ENCODE data around the gene SDK2.

DNA sequence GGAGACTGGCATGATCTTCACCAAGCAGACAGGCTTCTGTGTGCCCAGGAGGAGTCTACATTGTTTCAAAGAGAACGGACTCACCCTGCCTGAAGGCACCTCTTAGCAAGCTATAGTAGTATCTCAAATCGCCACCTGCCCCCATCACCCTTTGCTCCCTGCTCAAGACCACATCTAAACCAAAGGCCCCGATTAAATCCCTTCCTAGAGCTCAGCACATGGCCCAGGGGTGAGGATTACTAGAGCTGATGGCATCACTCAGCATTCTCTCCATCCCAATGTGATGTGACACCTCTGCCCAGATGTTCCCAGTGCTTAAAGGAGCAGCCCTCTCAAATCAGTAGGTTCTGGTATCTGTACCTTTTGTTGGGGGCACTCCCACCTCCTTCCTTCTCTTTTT is 324.5 kb downstream of the SDK2 start:
- TF ChIP-seq, protein P1, sequence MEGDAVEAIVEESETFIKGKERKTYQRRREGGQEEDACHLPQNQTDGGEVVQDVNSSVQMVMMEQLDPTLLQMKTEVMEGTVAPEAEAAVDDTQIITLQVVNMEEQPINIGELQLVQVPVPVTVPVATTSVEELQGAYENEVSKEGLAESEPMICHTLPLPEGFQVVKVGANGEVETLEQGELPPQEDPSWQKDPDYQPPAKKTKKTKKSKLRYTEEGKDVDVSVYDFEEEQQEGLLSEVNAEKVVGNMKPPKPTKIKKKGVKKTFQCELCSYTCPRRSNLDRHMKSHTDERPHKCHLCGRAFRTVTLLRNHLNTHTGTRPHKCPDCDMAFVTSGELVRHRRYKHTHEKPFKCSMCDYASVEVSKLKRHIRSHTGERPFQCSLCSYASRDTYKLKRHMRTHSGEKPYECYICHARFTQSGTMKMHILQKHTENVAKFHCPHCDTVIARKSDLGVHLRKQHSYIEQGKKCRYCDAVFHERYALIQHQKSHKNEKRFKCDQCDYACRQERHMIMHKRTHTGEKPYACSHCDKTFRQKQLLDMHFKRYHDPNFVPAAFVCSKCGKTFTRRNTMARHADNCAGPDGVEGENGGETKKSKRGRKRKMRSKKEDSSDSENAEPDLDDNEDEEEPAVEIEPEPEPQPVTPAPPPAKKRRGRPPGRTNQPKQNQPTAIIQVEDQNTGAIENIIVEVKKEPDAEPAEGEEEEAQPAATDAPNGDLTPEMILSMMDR (IDR thresholded peaks at IDR 0.05) = no peak
- TF ChIP-seq POLR2A (IDR thresholded peaks at IDR 0.05) = no peak
- TF ChIP-seq EP300 (IDR thresholded peaks at IDR 0.05) = no peak

All from ovary (tissue), 3 donors.